Mucosa of rectum (tissue), 2 donors: ENCODE results near the gene TMEM202.
A peak's percentile ranks its signal among the peaks of the same experiment; 100 is the strongest.
"Not testable (repeated sequence)": the region's sequence is repeated elsewhere in the genome, so short reads cannot be mapped to it uniquely, and the experiment has no call there.

Source experiments
- H3K27ac ChIP-seq, 2 donors: one replicate each; pipeline ENCODE4 v1.7.0; 2013; ENCODE audit warnings: inconsistent platforms in 2 of 2, low read depth in 2 of 2, low read length in 2 of 2
- H3K27me3 ChIP-seq, 2 donors: one replicate each; pipeline ENCODE4 v1.7.0; 2013; ENCODE audit warnings: low read length in 2 of 2; ENCODE audit not compliant: control insufficient read depth in 2 of 2, insufficient read depth in 2 of 2
- H3K36me3 ChIP-seq, 2 donors: one replicate each; pipeline ENCODE4 v1.7.0; 2013; ENCODE audit warnings: low read length in 2 of 2; ENCODE audit not compliant: control insufficient read depth in 2 of 2, insufficient read depth in 2 of 2
- H3K4me1 ChIP-seq, 2 donors: one replicate each; pipeline ENCODE4 v1.7.0; 2013; ENCODE audit warnings: low read length in 2 of 2, mild to moderate bottlenecking in 1 of 2; ENCODE audit not compliant: control insufficient read depth in 2 of 2, insufficient read depth in 2 of 2
- H3K4me3 ChIP-seq, 2 donors: one replicate each; pipeline ENCODE4 v1.7.0; 2013; ENCODE audit warnings: low read length in 2 of 2
- H3K9ac ChIP-seq, 2 donors: one replicate each; pipeline ENCODE4 v1.7.0; 2013; ENCODE audit warnings: low read length in 2 of 2, low read depth in 1 of 2, mild to moderate bottlenecking in 1 of 2
- H3K9me3 ChIP-seq, 2 donors: one replicate each; pipeline ENCODE4 v1.7.0; 2013; ENCODE audit warnings: low read length in 2 of 2; ENCODE audit not compliant: control insufficient read depth in 2 of 2
- donor health status: healthy.
- donor health status: Normal muscosa, but diverticular disease.

TMEM202 gene

GRCh38 chr15:72372361-72372760 is 25.7 kb upstream of the TMEM202 start:
- H3K4me1 ChIP-seq = peaks cover 10 to 16% of the 10 kb centered on the region in 2 donors
- no peaks in the 10 kb centered on the region for H3K9me3 ChIP-seq
- no peak overlapping the region for H3K27ac ChIP-seq
- no peak overlapping the region for H3K4me3 ChIP-seq
- peaks cover 3 to 5% of the 10 kb centered on the region in 2 donors for H3K36me3 ChIP-seq
- H3K27me3 ChIP-seq = no peaks in the 10 kb centered on the region
- H3K9ac ChIP-seq = no peak overlapping the region

- no peaks in the 10 kb centered on the region for H3K27me3 ChIP-seq
- H3K27ac ChIP-seq = peak overlapping the region; percentile 87 to 95
- peak overlapping the region; percentile 82 to 97 for H3K4me3 ChIP-seq
- no peaks in the 10 kb centered on the region for H3K9me3 ChIP-seq
- H3K36me3 ChIP-seq = peaks cover 3 to 5% of the 10 kb centered on the region in 2 donors
- peaks cover 10 to 13% of the 10 kb centered on the region in 2 donors for H3K4me1 ChIP-seq
- peak overlapping the region; percentile 87 to 99 for H3K9ac ChIP-seq
Measured at GRCh38 chr15:72375501-72375845, 22.6 kb upstream of the TMEM202 start.

GRCh38 chr15:72375846-72376581 is 22.1 kb upstream of the TMEM202 start, which contains the start of gene HEXA:
Gene HEXA (minus strand): TSS chr15:72376014. CDS start chr15:72375972, 42 bp downstream.
- H3K27ac ChIP-seq = peak within 1 kb of the TSS; percentile 87 to 95
- H3K4me3 ChIP-seq = peak within 1 kb of the TSS; percentile 82 to 97
- H3K9ac ChIP-seq = peak within 1 kb of the TSS; percentile 87 to 99
- peaks cover 2 to 3% of the 10 kb centered on the region in 2 donors for H3K36me3 ChIP-seq
- no peaks in the 10 kb centered on the region for H3K27me3 ChIP-seq
- no peaks in the 10 kb centered on the region for H3K9me3 ChIP-seq
- H3K4me1 ChIP-seq = peaks cover 10 to 13% of the 10 kb centered on the region in 2 donors

- no peak overlapping the region for H3K4me3 ChIP-seq
- no peaks in the 10 kb centered on the region for H3K36me3 ChIP-seq
- no peak overlapping the region for H3K27ac ChIP-seq
Measured at GRCh38 chr15:72377331-72377730, 20.8 kb upstream of the TMEM202 start.

GRCh38 chr15:72379106-72379505 is 19.0 kb upstream of the TMEM202 start:
- H3K4me3 ChIP-seq, H3K36me3 ChIP-seq, H3K27me3 ChIP-seq, H3K9ac ChIP-seq, H3K27ac ChIP-seq, H3K9me3 ChIP-seq: not testable (repeated sequence)
- H3K4me1 ChIP-seq = peaks cover 10 to 13% of the 10 kb centered on the region in 2 donors

More at GRCh38 chr15:72377331-72377730, 20.8 kb upstream of the TMEM202 start:
- Histone ChIP-seq H3K4me1 (peaks cover 10 to 13% of the 10 kb centered on the region in 2 donors), H3K27me3 (no peaks in the 10 kb centered on the region), H3K9ac (no peak overlapping the region), H3K9me3 (no peaks in the 10 kb centered on the region)

GRCh38 chr15:72379856-72380430 is 18.2 kb upstream of the TMEM202 start:
- no peaks in the 10 kb centered on the region for H3K36me3 ChIP-seq
- peaks cover 10% of the 10 kb centered on the region in 2 donors for H3K4me1 ChIP-seq
- no peak overlapping the region for H3K9ac ChIP-seq
- no peak overlapping the region for H3K4me3 ChIP-seq
- no peak overlapping the region for H3K27ac ChIP-seq
- no peaks in the 10 kb centered on the region for H3K9me3 ChIP-seq
- peaks cover 0 to 3% of the 10 kb centered on the region in 2 donors for H3K27me3 ChIP-seq

GRCh38 chr15:72380743-72381142 is 17.4 kb upstream of the TMEM202 start:
- H3K36me3 ChIP-seq = no peaks in the 10 kb centered on the region
- H3K27ac ChIP-seq = no peak overlapping the region
- H3K4me1 ChIP-seq = peaks cover 6 to 10% of the 10 kb centered on the region in 2 donors
- H3K9ac ChIP-seq = no peak overlapping the region
- no peak overlapping the region for H3K4me3 ChIP-seq
- H3K9me3 ChIP-seq = no peaks in the 10 kb centered on the region
- peaks cover 0 to 3% of the 10 kb centered on the region in 2 donors for H3K27me3 ChIP-seq

- no peaks in the 10 kb centered on the region for H3K9me3 ChIP-seq
- H3K9ac ChIP-seq = no peak overlapping the region
- no peak overlapping the region for H3K27ac ChIP-seq
- H3K27me3 ChIP-seq = peaks cover 0 to 3% of the 10 kb centered on the region in 2 donors
- no peaks in the 10 kb centered on the region for H3K36me3 ChIP-seq
- peaks cover 0 to 2% of the 10 kb centered on the region in 2 donors for H3K4me1 ChIP-seq
- H3K4me3 ChIP-seq = no peak overlapping the region
Measured at GRCh38 chr15:72382146-72382545, 16.0 kb upstream of the TMEM202 start.

- Histone ChIP-seq H3K27me3 (peaks cover 0 to 3% of the 10 kb centered on the region in 2 donors), H3K36me3 (no peaks in the 10 kb centered on the region)
Measured at GRCh38 chr15:72387741-72388140, 10.4 kb upstream of the TMEM202 start.

GRCh38 chr15:72389231-72389630 is 8.9 kb upstream of the TMEM202 start:
- Histone ChIP-seq H3K9me3 (no peaks in the 10 kb centered on the region), H3K27me3 (peaks cover 0 to 3% of the 10 kb centered on the region in 2 donors), H3K4me3 (no peak overlapping the region), H3K36me3 (no peaks in the 10 kb centered on the region), H3K27ac (no peak overlapping the region), H3K4me1 (no peaks in the 10 kb centered on the region), H3K9ac (no peak overlapping the region)

More at GRCh38 chr15:72387741-72388140, 10.4 kb upstream of the TMEM202 start:
- Histone ChIP-seq H3K4me1 (no peaks in the 10 kb centered on the region), H3K9me3 (no peaks in the 10 kb centered on the region), H3K27ac (no peak overlapping the region), H3K4me3 (no peak overlapping the region), H3K9ac (no peak overlapping the region)
